Stomach (tissue), 9 donors: ENCODE results near the gene ADSS1. TPM values are rescaled to one million over a fixed set of nuclear protein-coding genes. Genes with fewer than 3 reads are reported as not detected.

Experiments used
- DNase-seq, 2 donors: peaks; one replicate each; pipeline versions ENCODE4 v3.0.0 to v3.0.0-alpha.2; 2013 to 2019
- H3K27ac ChIP-seq, 5 donors: fragments of 200-600 bp in 4 of 5; sonication (generic) in 4 of 5; one replicate each; pipeline ENCODE4 v1.5.1; 2013 to 2019; ENCODE audit warnings: mild to moderate bottlenecking in 1 of 5, moderate library complexity in 1 of 5
- H3K27me3 ChIP-seq, 3 donors: fragments of 200-600 bp; sonication (generic); one replicate each; pipeline ENCODE4 v1.5.1; 2017 to 2019; ENCODE audit warnings: mixed run types in 1 of 3
- H3K36me3 ChIP-seq, 4 donors: fragments of 200-600 bp; sonication (generic); 1 replicate in 3 of 4; 2 replicates in 1 of 4; pipeline ENCODE4 v1.5.1; 2016 to 2019
- H3K4me1 ChIP-seq, 4 donors: fragments of 200-600 bp; sonication (generic); one replicate each; pipeline ENCODE4 v1.5.1; 2016 to 2019
- H3K4me3 ChIP-seq, 4 donors: fragments of 200-600 bp; sonication (generic) in 3 of 4; one replicate each; pipeline ENCODE4 v1.5.1; 2016 to 2019; ENCODE audit warnings: mild to moderate bottlenecking in 1 of 4
- H3K9me3 ChIP-seq, 4 donors: fragments of 200-600 bp; sonication (generic); one replicate each; pipeline ENCODE4 v1.5.1; 2016 to 2019
- CTCF ChIP-seq, 7 experiments: fragments of 450-650 bp in 4 of 7; fragments of 200-600 bp in 3 of 7; sonication (generic) in 3 of 7; IDR thresholded peaks; one replicate each; pipeline ENCODE4 v1.5.1; 2016 to 2019; ENCODE audit warnings: antibody characterized with exemption in 7 of 7, control low read depth in 2 of 7, mild to moderate bottlenecking in 1 of 7
- EP300 ChIP-seq: sonication (generic); formaldehyde crosslinking; IDR thresholded peaks from one replicate; pipeline ENCODE4 v1.6.1; 2017; ENCODE audit warnings: antibody characterized with exemption
- POLR2A ChIP-seq, 4 donors: fragments of 450-650 bp; IDR thresholded peaks; one replicate each; pipeline ENCODE4 v1.6.1; 2016; ENCODE audit warnings: antibody characterized with exemption in 4 of 4, control low read depth in 2 of 4, mild to moderate bottlenecking in 1 of 4, moderate library complexity in 1 of 4
- POLR2AphosphoS5 ChIP-seq, 3 donors: sonication (generic); formaldehyde crosslinking; IDR thresholded peaks; one replicate each; pipeline ENCODE4 v1.6.1; 2016; ENCODE audit warnings: antibody characterized with exemption in 3 of 3
- WGBS, 5 donors: extraction: QIAGEN DNeasy Blood & Tissue Kit in 3 of 5; methylation state at CpG; one replicate each; pipeline versions ENCODE4 v1.1.5 to v1.1.7; 2013 to 2018; 5-methylcytosine and 5-hydroxymethylcytosine counted together
- intact Hi-C: fragments of 100-400 bp; cut with DNase I; formaldehyde crosslinking; loops from one replicate; pipeline ENCODE4 v1.15.1; 2023; ENCODE audit warnings: low total_unique reads
- polyA plus RNA-seq, 3 donors: library from polyadenylated mRNA; stranded (reverse); fragments of 200-250 nt; gene quantifications; one replicate each; pipeline ENCODE4 v1.2.3, GENCODE V29; 2013
- total RNA-seq, 5 donors: library from RNA; depleted of rRNA; stranded (reverse); fragments of >200 nt; gene quantifications; one replicate each; pipeline versions ENCODE4 v1.1.0 to v1.2.3, GENCODE V29; 2014 to 2016
- donor health status: healthy with polysubstance abuse.
- donor health status: Bipolar disorder and iron deficiency.
- donor health status: healthy.

The ADSS1 gene
- total and polyA plus RNA-seq, 8 donors, result 7.0 to 59.4 (median 12.3) TPM; not detected in 1

GRCh38 chr14:104788873-104789663 is 65.0 kb downstream of the ADSS1 start:
- Histone ChIP-seq H3K4me3 (no peak overlapping the region), H3K4me1 (peaks cover 90 to 100% (median 100%) of the 10 kb centered on the region in 4 donors), H3K9me3 (no peaks in the 10 kb centered on the region), H3K27ac (peak overlapping the region in 1 of 5 donors; percentile 61), H3K36me3 (peaks cover 23 to 69% (median 54%) of the 10 kb centered on the region in 4 donors), H3K27me3 (no peaks in the 10 kb centered on the region)
- 60 to 80% (median 73%) methylated on average over 21 to 39 of the region's 39 CpGs for WGBS, 5 donors
- TF ChIP-seq EP300 (no peak), POLR2A (IDR thresholded peaks at IDR 0.05) (no peak), POLR2AphosphoS5 (IDR thresholded peaks at IDR 0.05) (no peak), CTCF (IDR thresholded peaks at IDR 0.05) (no peak)
- DNase-seq, result no peak
- intact Hi-C loops, result no loop called here

- TF ChIP-seq CTCF (IDR thresholded peaks at IDR 0.05) (no peak), POLR2A (IDR thresholded peaks at IDR 0.05) (no peak)
- Histone ChIP-seq H3K36me3 (peaks cover 23 to 69% (median 54%) of the 10 kb centered on the region in 4 donors), H3K9me3 (no peaks in the 10 kb centered on the region), H3K27me3 (no peaks in the 10 kb centered on the region), H3K27ac (peak overlapping the region in 1 of 5 donors; percentile 61), H3K4me3 (no peak overlapping the region), H3K4me1 (peaks cover 89 to 98% (median 98%) of the 10 kb centered on the region in 4 donors)
- WGBS, 5 donors, result 71 to 86% (median 81%) methylated on average over 16 to 31 of the region's 31 CpGs
- intact Hi-C loops, result no loop called here
- no peak for DNase-seq
These were observed 66.0 kb downstream of the ADSS1 start for GRCh38 chr14:104789752-104790743.

GRCh38 chr14:104791425-104791824 is 67.4 kb downstream of the ADSS1 start:
- no peaks in the 10 kb centered on the region for H3K9me3 ChIP-seq
- no peak for DNase-seq
- H3K4me3 ChIP-seq, result no peak overlapping the region
- intact Hi-C loops, result no loop called here
- H3K27me3 ChIP-seq, result no peaks in the 10 kb centered on the region
- 85 to 92% (median 90%) methylated on average over 7 to 9 of the region's 9 CpGs for WGBS, 5 donors
- peaks cover 82 to 92% (median 91%) of the 10 kb centered on the region in 4 donors for H3K4me1 ChIP-seq
- H3K27ac ChIP-seq, result peak overlapping the region in 3 of 5 donors; percentile 62 to 95 (median 88)
- TF ChIP-seq POLR2A (IDR thresholded peaks at IDR 0.05), result no peak
- TF ChIP-seq CTCF (IDR thresholded peaks at IDR 0.05), result no peak
- no peak for TF ChIP-seq EP300
- no peak for TF ChIP-seq POLR2AphosphoS5 (IDR thresholded peaks at IDR 0.05)
- peaks cover 23 to 60% (median 54%) of the 10 kb centered on the region in 4 donors for H3K36me3 ChIP-seq
